Measurements from ENCODE around the gene FCHSD2.

GRCh38 chr11:72959998-72960731 is 182.0 kb downstream of the FCHSD2 start:
- no peak for TF ChIP-seq CTCF (conservative IDR thresholded peaks at IDR 0.05)
- TF ChIP-seq EZH2 (IDR thresholded peaks at IDR 0.05; ENCODE audit: low read depth): no peak

Measured in PC-9 (cell line).